ENCODE measurements around the gene COX18.

Gene COX18

DNA sequence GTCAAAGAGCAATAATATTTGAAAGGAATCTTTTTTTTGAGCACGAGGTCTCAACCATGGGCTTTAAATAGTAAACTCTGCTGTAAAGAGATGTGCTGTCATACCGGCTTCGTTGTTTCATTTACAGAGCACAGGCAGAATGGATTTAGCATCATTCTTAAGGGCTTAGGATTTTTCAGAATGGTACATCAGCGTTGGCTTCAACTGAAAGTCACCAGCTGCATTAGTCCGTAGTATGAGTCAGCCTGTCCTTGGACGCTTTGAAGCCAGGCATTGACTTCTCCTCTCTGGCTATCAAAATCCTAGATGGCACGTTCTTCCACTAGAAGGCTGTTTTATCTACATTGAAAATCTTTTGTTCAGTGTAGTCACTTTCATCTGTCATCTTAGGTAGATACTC, 23.6 kb downstream of the COX18 start:
- H3K4me1 ChIP-seq (ENCODE audit: control insufficient read depth, insufficient read depth, low read length): no peaks in the 10 kb centered on the region
- H3K27me3 ChIP-seq (ENCODE audit: control insufficient read depth, insufficient read depth, low read length): no peaks in the 10 kb centered on the region
- H3K9ac ChIP-seq (ENCODE audit: low read length): no peak overlapping the region
- no peaks in the 10 kb centered on the region for H3K36me3 ChIP-seq (ENCODE audit: control insufficient read depth, insufficient read depth, low read length)
- no peaks in the 10 kb centered on the region for H3K9me3 ChIP-seq (ENCODE audit: control insufficient read depth, low read length)
- H3K4me3 ChIP-seq (ENCODE audit: low read length): no peak overlapping the region

DNA sequence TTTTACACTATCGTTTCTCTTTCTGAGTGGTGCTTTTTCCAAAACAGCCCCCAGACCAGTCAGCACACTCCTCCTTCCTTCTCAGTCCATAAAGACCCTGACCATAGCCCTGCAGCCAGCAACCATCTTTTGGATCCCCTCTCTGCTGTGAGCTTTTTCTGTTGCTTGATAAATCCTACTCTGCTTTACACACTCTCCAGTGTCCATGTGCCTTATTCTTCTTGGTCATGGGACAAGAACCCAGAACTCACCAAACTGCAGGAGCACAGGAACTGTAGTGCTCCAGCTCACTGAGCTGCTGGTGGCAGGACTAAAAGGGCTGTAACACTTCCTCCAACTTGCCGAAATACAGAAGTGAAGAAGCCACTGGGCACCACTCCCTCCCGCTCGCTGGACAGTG, 32.5 kb downstream of the COX18 start:
- H3K9me3 ChIP-seq (ENCODE audit: control insufficient read depth, low read length): no peaks in the 10 kb centered on the region
- H3K36me3 ChIP-seq (ENCODE audit: control insufficient read depth, insufficient read depth, low read length): no peaks in the 10 kb centered on the region
- no peaks in the 10 kb centered on the region for H3K4me1 ChIP-seq (ENCODE audit: control insufficient read depth, insufficient read depth, low read length)
- no peak overlapping the region for H3K4me3 ChIP-seq (ENCODE audit: low read length)
- H3K9ac ChIP-seq (ENCODE audit: low read length): no peak overlapping the region
- H3K27me3 ChIP-seq (ENCODE audit: control insufficient read depth, insufficient read depth, low read length): no peaks in the 10 kb centered on the region

DNA sequence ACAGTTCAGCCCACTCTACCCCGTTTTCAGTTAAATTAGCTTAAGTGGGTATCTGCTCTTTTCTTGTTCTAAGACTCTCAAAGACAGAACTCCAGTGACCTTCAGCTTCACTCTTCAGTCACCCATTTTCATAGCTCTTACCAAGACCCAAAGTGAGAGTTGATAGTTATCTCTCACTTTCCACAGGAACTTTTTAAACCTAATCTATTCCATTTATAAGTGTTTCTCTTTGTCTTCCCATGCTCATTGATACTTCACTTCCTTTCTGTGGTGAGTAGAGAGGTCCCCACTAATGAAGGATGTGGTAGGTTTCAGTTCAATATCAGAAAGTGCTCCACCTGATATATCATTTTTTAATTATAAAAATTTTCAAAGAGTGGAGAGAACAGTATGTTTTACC, 33.4 kb downstream of the COX18 start:
- no peak overlapping the region for H3K9ac ChIP-seq (ENCODE audit: low read length)
- H3K4me3 ChIP-seq (ENCODE audit: low read length): no peak overlapping the region
- H3K27me3 ChIP-seq (ENCODE audit: control insufficient read depth, insufficient read depth, low read length): no peaks in the 10 kb centered on the region
- H3K36me3 ChIP-seq (ENCODE audit: control insufficient read depth, insufficient read depth, low read length): no peaks in the 10 kb centered on the region
- no peaks in the 10 kb centered on the region for H3K4me1 ChIP-seq (ENCODE audit: control insufficient read depth, insufficient read depth, low read length)
- no peaks in the 10 kb centered on the region for H3K9me3 ChIP-seq (ENCODE audit: control insufficient read depth, low read length)

DNA sequence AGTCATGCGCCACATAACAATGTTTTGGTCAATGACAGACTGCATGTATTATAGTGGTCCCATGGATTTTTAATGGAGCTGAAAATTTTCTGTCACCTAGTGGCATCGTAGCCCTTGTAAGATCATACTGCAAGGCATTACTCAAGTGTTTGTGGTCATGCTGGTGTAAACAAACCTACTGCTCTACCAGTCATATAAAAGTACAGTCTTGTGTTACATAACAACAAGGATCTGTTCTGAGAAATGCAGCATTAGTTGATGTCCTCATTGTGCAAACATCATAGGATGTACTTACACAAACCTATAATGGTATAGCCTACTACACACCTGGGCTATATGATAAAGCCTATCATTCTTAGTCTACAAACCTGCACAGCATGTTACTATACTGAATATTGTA, 34.6 kb downstream of the COX18 start:
- Histone ChIP-seq H3K9me3 (ENCODE audit: control insufficient read depth, low read length) (no peaks in the 10 kb centered on the region), H3K4me3 (ENCODE audit: low read length) (no peak overlapping the region), H3K36me3 (ENCODE audit: control insufficient read depth, insufficient read depth, low read length) (no peaks in the 10 kb centered on the region), H3K27me3 (ENCODE audit: control insufficient read depth, insufficient read depth, low read length) (no peaks in the 10 kb centered on the region), H3K4me1 (ENCODE audit: control insufficient read depth, insufficient read depth, low read length) (no peaks in the 10 kb centered on the region), H3K9ac (ENCODE audit: low read length) (no peak overlapping the region)

DNA sequence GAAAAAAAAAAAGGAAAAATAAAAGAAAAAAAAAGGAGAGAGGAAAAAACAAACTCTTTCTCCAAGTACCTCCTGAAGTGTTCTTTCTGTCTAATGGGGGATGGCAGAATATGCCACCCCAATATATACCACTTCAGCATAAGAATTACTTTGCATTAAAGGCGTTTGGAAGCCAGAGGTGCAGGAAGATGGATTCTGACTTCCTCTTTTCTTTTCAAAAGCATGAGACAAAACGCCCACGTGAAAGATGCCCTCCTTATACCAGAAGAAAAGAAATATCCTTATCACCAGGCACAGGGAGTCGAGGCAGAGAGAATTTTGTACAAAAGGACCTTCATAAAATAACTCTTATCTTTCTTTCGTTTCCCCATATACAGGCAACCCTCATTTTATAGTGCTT, 40.9 kb downstream of the COX18 start:
- H3K36me3 ChIP-seq (ENCODE audit: control insufficient read depth, insufficient read depth, low read length): no peaks in the 10 kb centered on the region
- no peaks in the 10 kb centered on the region for H3K4me1 ChIP-seq (ENCODE audit: control insufficient read depth, insufficient read depth, low read length)
- H3K9me3 ChIP-seq (ENCODE audit: control insufficient read depth, low read length): no peaks in the 10 kb centered on the region
- H3K4me3 ChIP-seq (ENCODE audit: low read length): no peak overlapping the region
- no peak overlapping the region for H3K9ac ChIP-seq (ENCODE audit: low read length)
- no peaks in the 10 kb centered on the region for H3K27me3 ChIP-seq (ENCODE audit: control insufficient read depth, insufficient read depth, low read length)

DNA sequence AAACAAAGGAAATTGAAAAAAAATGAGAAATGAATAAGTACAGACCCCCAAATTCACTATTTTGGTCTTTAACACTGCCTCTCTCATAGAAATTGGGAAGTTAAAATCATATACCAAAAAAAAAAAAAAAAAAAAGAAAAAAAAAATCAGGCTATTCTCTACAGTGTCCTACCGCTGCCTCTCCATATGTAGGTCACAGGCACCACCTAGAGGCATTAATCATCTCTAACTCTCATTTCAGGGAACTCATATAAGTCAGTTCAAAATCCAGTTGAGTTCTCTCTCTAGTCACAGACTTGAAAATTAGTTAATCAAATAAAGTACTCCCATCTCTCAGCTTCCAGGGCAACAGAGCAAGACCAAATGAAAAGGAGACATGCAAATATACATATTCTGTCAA, 47.9 kb downstream of the COX18 start:
- Histone ChIP-seq H3K9me3 (ENCODE audit: control insufficient read depth, low read length) (no peaks in the 10 kb centered on the region), H3K4me3 (ENCODE audit: low read length) (no peak overlapping the region), H3K9ac (ENCODE audit: low read length) (no peak overlapping the region), H3K4me1 (ENCODE audit: control insufficient read depth, insufficient read depth, low read length) (no peaks in the 10 kb centered on the region), H3K27me3 (ENCODE audit: control insufficient read depth, insufficient read depth, low read length) (no peaks in the 10 kb centered on the region), H3K36me3 (ENCODE audit: control insufficient read depth, insufficient read depth, low read length) (no peaks in the 10 kb centered on the region)

DNA sequence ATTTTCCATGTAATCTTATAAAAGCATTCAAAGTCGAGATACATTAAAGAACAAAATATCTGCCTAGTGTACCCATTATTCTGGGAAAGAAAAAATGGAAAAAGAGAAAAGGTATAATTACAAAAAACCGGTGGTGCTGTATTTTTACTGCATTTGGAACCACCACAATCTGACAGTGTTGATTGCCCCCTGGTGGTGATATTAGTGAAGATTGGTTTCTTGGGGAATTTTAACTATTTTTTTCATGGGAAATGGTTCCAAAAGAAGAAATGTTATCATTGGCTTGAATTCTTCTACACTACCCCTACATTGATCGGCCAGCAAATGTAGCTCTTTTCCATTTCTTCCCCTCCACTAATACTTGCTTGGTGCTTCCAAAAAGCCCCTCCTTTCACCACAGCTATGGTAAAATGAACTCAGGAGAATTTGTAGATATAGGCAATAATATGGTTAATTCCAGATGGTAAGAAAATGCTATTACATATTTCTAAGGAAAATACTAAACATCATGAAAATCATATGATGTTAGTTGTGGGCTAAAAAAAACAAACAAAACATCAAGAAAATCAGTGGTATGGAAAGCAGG, 50.0 kb downstream of the COX18 start:
- Histone ChIP-seq H3K9me3 (ENCODE audit: control insufficient read depth, low read length) (no peaks in the 10 kb centered on the region), H3K27me3 (ENCODE audit: control insufficient read depth, insufficient read depth, low read length) (no peaks in the 10 kb centered on the region), H3K36me3 (ENCODE audit: control insufficient read depth, insufficient read depth, low read length) (no peaks in the 10 kb centered on the region)

DNA sequence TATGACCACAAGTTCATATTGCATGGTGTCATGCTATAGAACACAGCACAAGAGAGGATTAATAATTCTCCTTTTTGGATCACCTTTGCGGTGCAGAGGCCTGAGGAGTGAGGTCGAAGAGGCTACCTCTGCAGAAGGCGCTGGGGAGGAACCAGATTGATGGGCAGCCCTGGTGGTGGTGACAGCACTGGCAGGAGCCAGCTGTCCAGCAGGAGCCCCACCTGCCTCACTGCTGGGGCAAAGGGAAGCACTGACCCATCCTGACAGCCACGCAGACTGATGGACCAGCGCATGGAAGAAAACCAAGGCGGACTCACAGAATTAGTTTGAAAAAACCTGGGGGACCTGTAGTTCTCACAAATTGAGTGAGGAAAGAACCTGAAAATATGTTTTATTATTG, 50.9 kb downstream of the COX18 start:
- H3K4me3 ChIP-seq (ENCODE audit: low read length): no peak overlapping the region
- H3K4me1 ChIP-seq (ENCODE audit: control insufficient read depth, insufficient read depth, low read length): no peaks in the 10 kb centered on the region
- H3K9me3 ChIP-seq (ENCODE audit: control insufficient read depth, low read length): no peaks in the 10 kb centered on the region
- H3K9ac ChIP-seq (ENCODE audit: low read length): no peak overlapping the region
- H3K27me3 ChIP-seq (ENCODE audit: control insufficient read depth, insufficient read depth, low read length): no peaks in the 10 kb centered on the region
- no peaks in the 10 kb centered on the region for H3K36me3 ChIP-seq (ENCODE audit: control insufficient read depth, insufficient read depth, low read length)

More for the DNA sequence above, 50.0 kb downstream of the COX18 start:
- H3K4me3 ChIP-seq (ENCODE audit: low read length): no peak overlapping the region
- H3K9ac ChIP-seq (ENCODE audit: low read length): no peak overlapping the region
- no peaks in the 10 kb centered on the region for H3K4me1 ChIP-seq (ENCODE audit: control insufficient read depth, insufficient read depth, low read length)

DNA sequence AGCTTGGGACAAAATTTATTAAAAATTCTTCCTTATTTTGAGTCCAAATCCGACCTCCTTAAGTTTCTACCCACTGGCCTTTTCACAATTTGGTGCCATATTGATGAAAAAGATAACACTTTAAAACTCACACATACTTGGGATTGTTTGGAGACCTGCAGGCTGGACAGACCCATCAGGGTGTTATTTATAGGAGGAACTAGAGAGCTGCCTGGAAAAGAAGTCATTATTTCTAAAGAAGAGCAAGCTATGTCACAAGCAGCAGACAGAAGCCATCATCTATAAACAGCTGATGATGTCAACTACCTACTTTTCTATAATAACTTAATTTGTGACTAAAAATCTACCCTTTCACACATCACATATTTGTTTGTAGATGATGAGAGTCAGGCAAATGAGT, 56.2 kb downstream of the COX18 start:
- no peak overlapping the region for H3K4me3 ChIP-seq (ENCODE audit: low read length)
- H3K9ac ChIP-seq (ENCODE audit: low read length): no peak overlapping the region
- no peaks in the 10 kb centered on the region for H3K36me3 ChIP-seq (ENCODE audit: control insufficient read depth, insufficient read depth, low read length)
- H3K4me1 ChIP-seq (ENCODE audit: control insufficient read depth, insufficient read depth, low read length): no peaks in the 10 kb centered on the region
- no peaks in the 10 kb centered on the region for H3K9me3 ChIP-seq (ENCODE audit: control insufficient read depth, low read length)
- H3K27me3 ChIP-seq (ENCODE audit: control insufficient read depth, insufficient read depth, low read length): no peaks in the 10 kb centered on the region

DNA sequence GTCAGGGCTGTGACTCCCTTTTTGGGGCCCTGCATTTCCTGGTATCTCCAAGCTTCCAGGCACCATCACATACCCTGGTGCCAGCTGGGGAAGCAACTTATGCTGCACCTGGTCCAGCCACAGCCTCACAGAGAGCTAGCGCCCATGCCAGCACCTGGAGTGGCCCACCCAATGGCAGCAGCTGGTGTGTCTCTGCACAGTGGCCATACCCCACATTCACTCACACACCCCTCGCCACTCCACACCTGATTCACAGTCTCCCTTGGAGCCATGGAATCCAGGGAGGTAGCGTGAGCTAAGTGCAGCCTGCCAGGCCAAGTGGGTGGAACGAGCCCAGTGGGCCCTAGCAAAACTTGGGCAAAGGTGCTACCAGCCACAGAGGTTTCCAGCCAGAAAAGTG, 56.8 kb downstream of the COX18 start:
- Histone ChIP-seq H3K27me3 (ENCODE audit: control insufficient read depth, insufficient read depth, low read length) (no peaks in the 10 kb centered on the region), H3K9me3 (ENCODE audit: control insufficient read depth, low read length) (no peaks in the 10 kb centered on the region), H3K4me3 (ENCODE audit: low read length) (no peak overlapping the region), H3K9ac (ENCODE audit: low read length) (no peak overlapping the region), H3K4me1 (ENCODE audit: control insufficient read depth, insufficient read depth, low read length) (no peaks in the 10 kb centered on the region), H3K36me3 (ENCODE audit: control insufficient read depth, insufficient read depth, low read length) (no peaks in the 10 kb centered on the region)

DNA sequence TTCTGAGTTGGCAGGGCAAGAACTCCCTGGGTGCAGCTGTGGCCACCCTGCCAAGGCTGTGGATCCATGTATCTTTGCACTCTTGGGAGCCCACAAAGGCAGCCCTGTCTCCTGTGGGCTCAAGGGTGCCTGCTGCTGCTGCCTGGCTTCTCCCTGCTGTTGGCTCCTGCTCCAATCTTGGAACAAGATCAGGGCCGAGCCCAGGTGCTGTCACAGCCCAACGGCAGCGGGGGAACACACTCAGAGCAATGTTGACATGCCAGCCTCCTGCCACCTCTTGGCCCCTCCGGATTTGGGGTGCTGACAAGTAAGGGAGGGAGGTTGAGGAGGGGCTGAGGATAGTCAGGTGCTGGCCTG, 57.9 kb downstream of the COX18 start:
- Histone ChIP-seq H3K9me3 (ENCODE audit: control insufficient read depth, low read length) (no peaks in the 10 kb centered on the region), H3K27me3 (ENCODE audit: control insufficient read depth, insufficient read depth, low read length) (no peaks in the 10 kb centered on the region)

DNA sequence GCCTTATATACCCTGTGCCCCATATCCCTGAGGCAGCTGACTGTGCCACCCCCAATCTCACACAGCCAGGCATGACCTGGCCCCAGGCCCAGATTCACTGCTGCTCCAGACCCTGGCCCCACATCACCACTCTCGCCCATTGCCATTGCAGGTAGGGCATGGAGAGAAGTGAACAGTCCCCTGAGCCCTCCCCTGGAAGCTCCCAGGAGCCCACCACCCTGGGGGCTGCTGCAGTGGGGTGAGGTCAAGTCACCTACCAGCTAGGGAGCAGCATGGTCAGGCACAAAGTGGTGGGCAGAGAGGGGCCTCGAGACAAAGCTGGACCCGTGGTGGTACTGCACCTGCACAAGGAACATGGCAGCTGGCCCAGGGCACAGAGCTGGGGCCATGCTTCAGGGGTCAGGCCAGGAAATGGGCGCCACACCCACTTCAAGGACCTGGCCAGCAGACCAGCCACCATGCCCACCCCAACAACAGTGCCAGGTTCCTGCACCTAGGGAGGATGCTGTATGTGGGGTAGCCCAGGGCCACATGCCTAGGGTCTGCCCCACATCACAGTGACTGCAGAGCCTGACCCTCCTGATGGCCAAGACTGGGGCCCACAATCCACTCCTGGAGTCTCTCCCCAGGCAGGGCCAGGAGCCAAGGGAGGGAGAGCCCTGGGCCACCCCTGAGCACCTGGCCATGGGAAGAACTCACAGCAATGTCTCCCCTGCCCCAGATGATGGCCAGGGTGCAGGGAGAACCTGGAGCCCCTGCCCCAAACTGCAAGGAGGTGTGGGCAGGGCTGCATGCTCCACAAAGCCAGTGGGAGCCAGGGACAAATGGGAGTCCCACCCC, 58.5 kb downstream of the COX18 start:
- H3K9ac ChIP-seq (ENCODE audit: low read length): no peak overlapping the region
- H3K9me3 ChIP-seq (ENCODE audit: control insufficient read depth, low read length): no peaks in the 10 kb centered on the region
- H3K36me3 ChIP-seq (ENCODE audit: control insufficient read depth, insufficient read depth, low read length): no peaks in the 10 kb centered on the region
- H3K27me3 ChIP-seq (ENCODE audit: control insufficient read depth, insufficient read depth, low read length): no peaks in the 10 kb centered on the region
- no peak overlapping the region for H3K4me3 ChIP-seq (ENCODE audit: low read length)
- no peaks in the 10 kb centered on the region for H3K4me1 ChIP-seq (ENCODE audit: control insufficient read depth, insufficient read depth, low read length)

More for the DNA sequence above, 57.9 kb downstream of the COX18 start:
- no peak overlapping the region for H3K4me3 ChIP-seq (ENCODE audit: low read length)
- no peaks in the 10 kb centered on the region for H3K4me1 ChIP-seq (ENCODE audit: control insufficient read depth, insufficient read depth, low read length)
- no peaks in the 10 kb centered on the region for H3K36me3 ChIP-seq (ENCODE audit: control insufficient read depth, insufficient read depth, low read length)
- H3K9ac ChIP-seq (ENCODE audit: low read length): no peak overlapping the region

Measured in mucosa of stomach (tissue), 1 donor.